Skin of body (tissue), 2 donors: ENCODE measurements around the gene ACADS. TPM values are rescaled to one million over a fixed set of nuclear protein-coding genes. Genes with fewer than 3 reads are reported as not detected.

Source experiments
- DNase-seq: peaks from one replicate; lab custom pipeline; 2025; lab: John Stamatoyannopoulos, UW
- total RNA-seq: library from RNA; depleted of rRNA; stranded (reverse); fragments of >200 nt; gene quantifications from one replicate; pipeline ENCODE4 v1.2.3, GENCODE V29; 2014

Gene ACADS, protein sequence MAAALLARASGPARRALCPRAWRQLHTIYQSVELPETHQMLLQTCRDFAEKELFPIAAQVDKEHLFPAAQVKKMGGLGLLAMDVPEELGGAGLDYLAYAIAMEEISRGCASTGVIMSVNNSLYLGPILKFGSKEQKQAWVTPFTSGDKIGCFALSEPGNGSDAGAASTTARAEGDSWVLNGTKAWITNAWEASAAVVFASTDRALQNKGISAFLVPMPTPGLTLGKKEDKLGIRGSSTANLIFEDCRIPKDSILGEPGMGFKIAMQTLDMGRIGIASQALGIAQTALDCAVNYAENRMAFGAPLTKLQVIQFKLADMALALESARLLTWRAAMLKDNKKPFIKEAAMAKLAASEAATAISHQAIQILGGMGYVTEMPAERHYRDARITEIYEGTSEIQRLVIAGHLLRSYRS
- total RNA-seq, result 12.3 TPM

- DNase-seq, result peak; percentile 58
Measured at GRCh38 chr12:120725659-120726509, at the start of gene ACADS. ACADS (plus strand) TSS chr12:120725826; CDS start chr12:120725886, 60 bp downstream.

- DNase-seq, result no peak
Measured at GRCh38 chr12:120677765-120678473, 47.7 kb upstream of the ACADS start.

- no peak for DNase-seq
Measured at GRCh38 chr12:120678572-120678971, 47.1 kb upstream of the ACADS start.

- no peak for DNase-seq
Measured at GRCh38 chr12:120680165-120680738, 45.4 kb upstream of the ACADS start.

- no peak for DNase-seq
Measured at GRCh38 chr12:120684523-120684932, 41.1 kb upstream of the ACADS start.

GRCh38 chr12:120685522-120685921 lies 40.1 kb upstream of the ACADS start:
- DNase-seq, result no peak

- DNase-seq, result peak; percentile 97
Measured at GRCh38 chr12:120686151-120686689, 39.4 kb upstream of the ACADS start.

GRCh38 chr12:120686690-120687577 lies 38.7 kb upstream of the ACADS start, which contains the start of gene MLEC:
MLEC (plus strand) TSS chr12:120687149; CDS start chr12:120687297, 148 bp downstream.
- DNase-seq, result peak; percentile 97

- DNase-seq, result no peak
Measured at GRCh38 chr12:120687578-120688289, 37.9 kb upstream of the ACADS start.

DNA sequence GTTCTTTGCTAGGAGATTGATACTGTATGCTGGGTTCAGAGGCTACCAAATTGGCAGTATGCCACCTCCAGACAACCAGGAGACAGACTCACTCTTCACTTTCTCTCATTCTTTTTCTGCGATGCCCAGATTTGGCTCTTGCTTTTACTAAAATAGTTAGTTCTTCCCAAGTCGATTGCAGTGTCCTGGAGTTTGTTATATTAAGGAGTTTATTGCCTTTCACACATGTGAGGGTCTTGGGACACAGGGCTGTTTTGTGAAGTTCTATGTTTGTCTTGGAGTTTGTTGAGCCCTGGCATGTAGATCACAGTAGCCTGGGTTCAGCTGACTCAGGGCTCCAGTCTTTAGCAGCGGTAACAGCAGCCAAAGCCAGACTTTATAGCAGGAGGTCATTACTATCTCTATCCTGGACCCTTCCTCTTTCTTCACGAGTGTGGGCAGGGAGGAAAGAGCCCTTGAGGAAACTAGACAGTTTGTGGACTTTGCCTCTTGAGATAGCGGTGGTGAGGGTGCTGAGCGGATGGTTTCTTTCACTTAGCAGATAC lies 37.0 kb upstream of the ACADS start:
- DNase-seq, result no peak

- DNase-seq, result no peak
Measured at GRCh38 chr12:120689397-120690082, 36.1 kb upstream of the ACADS start.

DNA sequence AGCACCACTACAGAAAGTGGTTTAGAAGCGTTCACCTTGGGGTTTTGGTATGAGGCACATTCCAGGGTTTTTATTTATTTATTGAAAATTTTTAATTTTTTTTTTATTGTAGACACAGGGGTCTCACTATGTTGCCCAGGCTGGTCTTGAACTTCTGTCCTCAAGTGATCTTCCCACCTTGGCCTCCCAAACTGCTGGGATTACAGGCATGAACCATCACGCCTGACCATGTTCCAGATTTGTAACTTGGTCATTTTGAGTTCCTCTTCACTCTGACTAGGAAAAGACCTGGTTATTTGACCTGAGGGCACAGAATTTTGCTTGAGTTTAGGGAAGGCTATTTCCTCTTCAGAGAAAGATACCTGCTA lies 35.6 kb upstream of the ACADS start:
- DNase-seq, result no peak

DNA sequence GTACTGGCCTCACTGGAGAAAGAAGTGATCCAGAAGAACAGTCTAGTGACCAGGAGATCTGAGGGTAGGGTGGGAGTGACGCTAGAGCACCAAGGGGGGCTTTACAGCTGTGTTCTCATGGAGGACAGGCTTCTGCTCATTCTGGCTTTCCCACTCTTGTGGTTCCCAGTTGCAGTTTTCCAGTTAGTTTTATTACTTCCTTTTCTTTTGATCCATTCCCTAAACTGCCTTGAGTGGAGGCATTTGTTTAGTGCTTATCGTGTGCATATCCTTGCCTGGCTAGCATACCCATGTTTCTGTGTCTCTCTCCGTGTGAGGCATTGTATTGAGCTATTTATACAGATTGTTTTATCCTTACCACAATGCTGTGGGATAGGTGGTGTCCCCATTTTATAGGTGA lies 34.6 kb upstream of the ACADS start:
- DNase-seq, result no peak

DNA sequence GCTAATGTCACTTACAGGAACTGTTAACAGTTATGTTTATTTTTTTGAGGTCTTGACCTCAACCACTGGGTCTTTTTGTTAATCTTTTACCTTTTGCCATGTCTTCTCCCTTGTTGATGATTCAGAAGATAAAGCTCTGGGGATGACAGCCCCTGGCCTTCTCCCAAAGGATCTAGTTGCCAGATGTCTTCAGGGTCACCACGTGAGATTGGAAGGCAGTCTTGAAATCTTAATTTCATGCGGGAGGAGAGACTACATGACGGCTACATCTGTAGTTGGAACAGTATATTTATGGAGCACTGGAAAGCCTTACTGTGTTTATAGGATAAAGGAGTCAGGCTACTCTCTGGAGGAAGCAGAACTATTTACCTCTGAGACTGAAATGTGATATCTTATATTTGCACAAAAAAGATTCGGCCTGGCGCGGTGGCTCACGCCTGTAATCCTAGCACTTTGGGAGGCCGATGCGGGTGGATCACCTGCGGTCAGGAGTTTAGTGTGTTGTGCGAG lies 33.0 kb upstream of the ACADS start:
- DNase-seq, result no peak

DNA sequence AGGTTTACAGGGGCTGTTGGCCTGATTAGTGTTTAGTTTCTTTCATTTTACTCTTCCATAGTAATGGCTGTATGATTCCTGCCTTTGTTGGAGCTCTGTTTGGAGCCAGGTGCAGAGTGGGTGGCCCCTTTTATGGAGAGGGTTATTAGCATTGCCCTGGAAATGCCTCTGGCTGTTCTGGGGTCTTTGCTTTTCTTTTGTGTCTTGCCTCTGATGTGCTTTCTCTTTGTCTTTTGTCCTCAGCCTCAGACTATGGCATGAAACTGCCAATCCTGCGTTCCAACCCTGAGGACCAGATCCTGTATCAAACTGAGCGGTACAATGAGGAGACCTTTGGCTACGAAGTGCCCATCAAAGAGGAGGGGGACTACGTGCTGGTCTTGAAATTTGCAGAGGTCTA lies 31.8 kb upstream of the ACADS start:
- DNase-seq, result no peak

- no peak for DNase-seq
Measured at GRCh38 chr12:120696626-120697025, 29.0 kb upstream of the ACADS start.

- DNase-seq, result no peak
Measured at GRCh38 chr12:120697344-120697743, 28.3 kb upstream of the ACADS start.

DNA sequence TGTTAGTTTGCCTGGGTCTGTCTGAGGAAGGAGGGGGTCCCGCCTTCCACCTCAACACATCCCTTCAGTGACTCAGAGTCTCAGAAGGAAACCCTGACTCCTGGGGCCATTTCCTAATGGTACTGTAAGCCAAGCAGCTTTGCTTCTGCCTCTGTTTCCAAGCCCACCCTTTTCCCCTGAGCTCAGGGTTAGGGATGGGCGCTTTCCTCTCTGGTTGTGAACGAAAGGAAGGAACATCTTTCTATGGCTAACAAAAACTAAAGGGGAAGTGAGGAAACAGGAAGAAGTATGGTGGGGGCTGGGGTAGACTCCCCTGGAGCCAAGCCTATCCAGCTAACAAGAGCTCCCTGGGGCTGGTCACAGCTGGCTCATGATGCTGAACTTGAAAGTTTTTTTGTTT lies 27.0 kb upstream of the ACADS start:
- DNase-seq, result no peak
